Measurements from ENCODE around the gene GTPBP6.

DNA sequence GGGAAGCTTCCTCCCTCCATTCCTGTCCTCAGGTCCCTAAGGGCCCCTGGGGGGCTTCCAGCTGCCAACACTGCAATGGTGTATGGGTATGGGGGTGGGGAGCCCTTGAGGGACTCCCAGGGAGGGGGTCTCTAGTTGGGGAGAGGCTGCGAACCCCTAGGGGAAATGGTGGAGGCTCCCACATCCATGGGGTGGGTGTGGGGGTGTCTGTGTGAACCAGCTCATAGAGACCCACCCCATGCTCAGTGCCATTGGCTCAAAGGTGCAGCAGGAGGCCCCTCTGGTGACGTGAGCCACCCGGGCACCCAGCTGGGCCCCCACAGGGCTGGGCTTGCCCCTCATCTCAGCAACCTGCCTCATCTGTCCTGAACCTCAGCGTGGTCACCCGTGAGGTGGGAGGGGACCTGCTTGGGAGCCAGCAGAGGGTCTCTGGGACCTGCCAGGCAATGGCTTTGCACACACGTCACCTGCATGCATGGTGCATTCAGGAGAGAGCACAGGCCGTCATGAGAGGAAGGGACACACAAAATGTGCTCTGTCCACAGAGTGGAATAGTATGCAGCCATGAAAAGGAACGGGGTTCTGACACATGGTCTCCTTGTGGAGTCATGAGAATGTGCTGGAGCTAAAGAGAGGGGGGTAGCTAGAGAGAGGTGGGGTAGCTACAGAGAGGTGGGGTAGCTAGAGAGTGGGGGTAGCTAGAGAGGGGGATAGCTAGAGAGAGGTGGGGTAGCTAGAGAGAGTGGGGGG is 60.1 kb downstream of the GTPBP6 start:
- TF ChIP-seq POLR2A (IDR thresholded peaks at IDR 0.05), result no peak
- no peak for TF ChIP-seq POLR2AphosphoS5 (IDR thresholded peaks at IDR 0.05)
- no peak for TF ChIP-seq CTCF (IDR thresholded peaks at IDR 0.05)
- TF ChIP-seq EP300 (IDR thresholded peaks at IDR 0.05), result no peak

Data from gastroesophageal sphincter (tissue), 3 donors.